ENCODE data around the gene IKBKE.

The IKBKE gene

GRCh38 chr1:206430031-206430983, 40.0 kb upstream of the IKBKE start:
- ChIA-PET POLR2A (interaction anchor here (0.6 kb wide), 1 partner anchor 338 kb away, joined by 3 read pairs; no protein-coding TSS in a partner anchor), CTCF (interaction anchor here (0.8 to 1.7 kb wide), 6 partner anchors 8 to 233 kb away, joined by 3 to 7 read pairs (median 4); no protein-coding TSS in a partner anchor)
- DNase-seq (ENCODE audit: extremely low spot score): peak; percentile 67
- no peak for TF ChIP-seq CTCF (IDR thresholded peaks at IDR 0.05; ENCODE audit: control extremely low read depth, extremely low read depth, low read depth, missing control alignments)

- ChIA-PET CTCF (interaction anchor here (1.4 kb wide), 1 partner anchor 26 kb away, joined by 6 read pairs; no protein-coding TSS in a partner anchor), POLR2A (no interaction called here)
- no peak for TF ChIP-seq CTCF (IDR thresholded peaks at IDR 0.05; ENCODE audit: control extremely low read depth, extremely low read depth, low read depth, missing control alignments)
- no peak for DNase-seq (ENCODE audit: extremely low spot score)
These were observed 34.8 kb upstream of the IKBKE start for GRCh38 chr1:206435445-206435844.

GRCh38 chr1:206438554-206438953, 31.7 kb upstream of the IKBKE start:
- no peak for TF ChIP-seq CTCF (IDR thresholded peaks at IDR 0.05; ENCODE audit: control extremely low read depth, extremely low read depth, low read depth, missing control alignments)
- no peak for DNase-seq (ENCODE audit: extremely low spot score)
- POLR2A ChIA-PET: interaction anchor here (1.0 kb wide), 1 partner anchor 11 kb away, joined by 3 read pairs; no protein-coding TSS in a partner anchor
- CTCF ChIA-PET: interaction anchor here (2.3 kb wide), 1 partner anchor 9 kb away, joined by 7 read pairs; no protein-coding TSS in a partner anchor

GRCh38 chr1:206439205-206439604, 31.1 kb upstream of the IKBKE start:
- ChIA-PET POLR2A (no interaction called here), CTCF (no interaction called here)
- no peak for TF ChIP-seq CTCF (IDR thresholded peaks at IDR 0.05; ENCODE audit: control extremely low read depth, extremely low read depth, low read depth, missing control alignments)
- DNase-seq (ENCODE audit: extremely low spot score): no peak

GRCh38 chr1:206441336-206441967, 28.8 kb upstream of the IKBKE start:
- POLR2A ChIA-PET: no interaction called here
- TF ChIP-seq CTCF (IDR thresholded peaks at IDR 0.05; ENCODE audit: control extremely low read depth, extremely low read depth, low read depth, missing control alignments): no peak
- CTCF ChIA-PET: interaction anchor here (0.7 kb wide), 1 partner anchor 20 kb away, joined by 3 read pairs; no protein-coding TSS in a partner anchor
- DNase-seq (ENCODE audit: extremely low spot score): no peak

GRCh38 chr1:206442101-206442500, 28.2 kb upstream of the IKBKE start:
- CTCF ChIA-PET: interaction anchor here (0.7 kb wide), 1 partner anchor 19 kb away, joined by 3 read pairs; no protein-coding TSS in a partner anchor
- TF ChIP-seq CTCF (IDR thresholded peaks at IDR 0.05; ENCODE audit: control extremely low read depth, extremely low read depth, low read depth, missing control alignments): no peak
- POLR2A ChIA-PET: no interaction called here
- no peak for DNase-seq (ENCODE audit: extremely low spot score)
